Cardiac muscle cell (in vitro differentiated cells and primary cell): ENCODE results near the gene CAMK2G. TPM values are rescaled to one million over a fixed set of nuclear protein-coding genes. Genes with fewer than 3 reads are reported as not detected.

ENCODE experiments used
- DNase-seq, 2 donors: peaks; one replicate each; pipeline versions ENCODE4 v3.0.0 to v3.0.0-alpha.2; 2010 to 2017; ENCODE audit warnings: low read depth in 1 of 2, low spot score in 1 of 2
- H3K27ac ChIP-seq: fragments of 200-600 bp; sonication (generic); 2 replicates; pipeline ENCODE4 v1.5.1; 2016
- H3K27me3 ChIP-seq: fragments of 200-600 bp; sonication (generic); 2 replicates; pipeline ENCODE4 v1.6.0; 2016; ENCODE audit warnings: control low read depth
- H3K36me3 ChIP-seq: fragments of 200-600 bp; sonication (generic); 2 replicates; pipeline ENCODE4 v1.5.1; 2016; ENCODE audit warnings: control low read depth
- H3K4me1 ChIP-seq: fragments of 200-600 bp; sonication (generic); 2 replicates; pipeline ENCODE4 v1.8.1; 2017; ENCODE audit warnings: low read depth, mild to moderate bottlenecking, mixed run types
- H3K4me3 ChIP-seq: fragments of 200-600 bp; sonication (generic); 2 replicates; pipeline ENCODE4 v1.5.1; 2016; ENCODE audit warnings: mild to moderate bottlenecking
- H3K9me3 ChIP-seq: fragments of 200-600 bp; sonication (generic); 2 replicates; pipeline ENCODE4 v1.5.1; 2017; ENCODE audit warnings: low read depth, mild to moderate bottlenecking, control low read depth
- polyA plus RNA-seq: library from polyadenylated mRNA; unstranded; fragments of >200 nt; fragmentation: Nextera tagmentation; extraction: Ambion mirVana; gene quantifications from 2 replicates; pipeline ENCODE4 v1.2.1, GENCODE V29; 2016
- total RNA-seq: library from RNA; depleted of rRNA; stranded (reverse); fragments of >200 nt; gene quantifications from 2 replicates; pipeline ENCODE4 v1.2.3, GENCODE V29; 2016
- TF ChIP-seq, protein P1 (sequence below): IDR thresholded peaks from 2 replicates; pipeline ENCODE4 v1.5.1; 2012; ENCODE audit warnings: low read depth, mild to moderate bottlenecking, low read length

The CAMK2G gene
- total and polyA plus RNA-seq, 2 experiments from 2014 or later: 7.7 to 29.8 TPM

DNA sequence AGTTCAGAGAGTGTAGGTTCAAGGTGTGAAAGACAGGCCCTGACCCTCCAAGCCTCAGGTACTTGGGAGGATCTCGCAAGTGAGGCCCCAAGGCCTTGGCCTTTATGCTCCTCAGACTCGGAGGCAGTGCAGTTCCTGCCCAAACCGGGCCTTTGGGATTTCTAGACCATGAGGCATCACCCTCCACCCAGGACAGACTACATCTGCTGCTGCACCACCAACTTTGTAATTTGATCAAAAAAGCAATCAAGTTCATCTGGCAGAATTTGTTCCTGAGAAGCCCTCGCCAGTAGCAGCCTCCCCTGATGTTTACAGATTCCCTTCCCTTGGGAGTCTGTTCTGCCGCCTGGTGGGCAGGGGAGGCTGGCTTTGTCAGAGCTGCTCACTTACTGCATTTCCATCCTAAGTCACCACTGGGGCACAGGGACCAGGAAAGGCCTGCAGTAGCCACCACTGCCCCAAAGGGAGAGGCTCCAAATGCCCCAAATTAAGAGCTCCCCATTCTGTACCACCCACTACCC, 2.1 kb downstream of the CAMK2G start:
- H3K36me3 ChIP-seq: no peaks in the 10 kb centered on the region
- no peaks in the 10 kb centered on the region for H3K27me3 ChIP-seq
- no peak overlapping the region for H3K27ac ChIP-seq
- no peak for DNase-seq
- H3K4me3 ChIP-seq: no peak overlapping the region
- peaks cover 19% of the 10 kb centered on the region for H3K4me1 ChIP-seq
- H3K9me3 ChIP-seq: no peaks in the 10 kb centered on the region
- TF ChIP-seq, protein P1, sequence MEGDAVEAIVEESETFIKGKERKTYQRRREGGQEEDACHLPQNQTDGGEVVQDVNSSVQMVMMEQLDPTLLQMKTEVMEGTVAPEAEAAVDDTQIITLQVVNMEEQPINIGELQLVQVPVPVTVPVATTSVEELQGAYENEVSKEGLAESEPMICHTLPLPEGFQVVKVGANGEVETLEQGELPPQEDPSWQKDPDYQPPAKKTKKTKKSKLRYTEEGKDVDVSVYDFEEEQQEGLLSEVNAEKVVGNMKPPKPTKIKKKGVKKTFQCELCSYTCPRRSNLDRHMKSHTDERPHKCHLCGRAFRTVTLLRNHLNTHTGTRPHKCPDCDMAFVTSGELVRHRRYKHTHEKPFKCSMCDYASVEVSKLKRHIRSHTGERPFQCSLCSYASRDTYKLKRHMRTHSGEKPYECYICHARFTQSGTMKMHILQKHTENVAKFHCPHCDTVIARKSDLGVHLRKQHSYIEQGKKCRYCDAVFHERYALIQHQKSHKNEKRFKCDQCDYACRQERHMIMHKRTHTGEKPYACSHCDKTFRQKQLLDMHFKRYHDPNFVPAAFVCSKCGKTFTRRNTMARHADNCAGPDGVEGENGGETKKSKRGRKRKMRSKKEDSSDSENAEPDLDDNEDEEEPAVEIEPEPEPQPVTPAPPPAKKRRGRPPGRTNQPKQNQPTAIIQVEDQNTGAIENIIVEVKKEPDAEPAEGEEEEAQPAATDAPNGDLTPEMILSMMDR: peak; percentile 13

DNA sequence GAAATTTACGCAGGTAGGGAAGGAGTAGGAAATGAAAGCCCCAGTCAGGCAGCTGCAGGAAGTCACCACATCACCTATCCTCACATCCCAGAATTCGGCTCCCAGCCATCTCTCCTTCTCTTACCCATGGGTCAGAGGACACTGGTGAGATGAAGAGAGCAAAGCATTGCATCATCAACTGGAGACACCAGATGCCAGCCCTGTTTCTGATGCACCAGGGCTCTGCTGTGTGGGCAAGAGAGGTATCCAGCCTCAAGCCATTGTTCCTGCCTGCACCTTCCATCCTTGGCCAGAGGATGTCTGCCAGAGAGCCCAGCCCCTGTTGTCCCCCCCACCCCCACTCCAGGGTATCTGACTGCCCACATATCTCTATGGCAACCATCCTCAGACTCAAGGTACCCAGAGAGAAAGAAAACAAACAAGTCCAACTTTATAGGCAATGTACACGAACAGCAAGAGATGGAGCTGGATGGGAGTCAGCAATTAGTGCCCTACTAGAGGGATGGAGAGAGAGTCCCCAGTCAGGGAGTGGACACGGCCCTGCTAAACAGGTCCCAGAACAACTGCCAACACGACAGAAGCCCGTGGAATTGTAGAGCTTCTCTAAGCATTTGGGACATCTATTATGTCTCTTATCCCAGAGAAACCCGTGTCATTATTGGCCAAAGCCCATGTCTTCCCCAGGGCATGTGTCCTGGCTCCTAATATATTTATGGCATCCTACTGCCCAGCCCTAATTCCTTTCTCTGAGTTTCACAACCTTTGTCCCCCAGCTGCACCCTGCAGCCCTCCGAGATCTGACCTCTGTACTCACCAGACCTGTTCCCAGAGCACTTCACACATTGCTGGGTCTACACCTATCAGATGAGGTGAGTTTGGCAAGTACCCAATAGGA, 2.8 kb downstream of the CAMK2G start:
- Histone ChIP-seq H3K36me3 (no peaks in the 10 kb centered on the region), H3K27ac (no peak overlapping the region), H3K9me3 (no peaks in the 10 kb centered on the region), H3K4me3 (no peak overlapping the region), H3K27me3 (no peaks in the 10 kb centered on the region), H3K4me1 (peaks cover 25% of the 10 kb centered on the region)
- TF ChIP-seq, protein P1: no peak
- DNase-seq: no peak

DNA sequence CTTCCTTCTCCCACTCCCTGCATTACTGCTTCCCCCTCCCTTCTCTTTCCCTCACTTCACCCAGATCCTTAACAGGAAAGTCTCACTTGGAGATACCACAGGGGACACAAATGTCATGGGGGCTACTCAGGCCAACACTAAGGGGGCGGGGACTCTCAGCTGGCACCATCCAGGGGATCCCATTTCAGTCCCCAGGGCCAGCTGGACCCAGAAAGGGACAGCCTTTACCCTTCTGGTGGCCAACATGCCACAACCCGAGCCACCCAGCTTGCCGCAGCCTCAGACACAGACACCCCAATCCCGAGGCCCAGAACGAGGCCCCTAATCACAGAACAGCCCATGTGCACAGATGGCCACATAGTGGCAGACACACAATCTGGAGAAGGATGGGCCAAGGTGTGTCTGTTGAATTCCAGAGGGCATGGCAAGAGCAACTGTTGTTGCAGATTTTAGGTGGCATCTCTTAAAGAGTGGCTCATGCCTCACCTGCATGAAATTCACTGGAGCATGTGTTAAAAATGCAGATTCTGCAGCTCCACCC, 5.6 kb downstream of the CAMK2G start:
- DNase-seq: no peak
- H3K27me3 ChIP-seq: no peaks in the 10 kb centered on the region
- H3K27ac ChIP-seq: no peak overlapping the region
- TF ChIP-seq, protein P1: no peak
- no peaks in the 10 kb centered on the region for H3K9me3 ChIP-seq
- H3K36me3 ChIP-seq: no peaks in the 10 kb centered on the region
- peaks cover 28% of the 10 kb centered on the region for H3K4me1 ChIP-seq
- no peak overlapping the region for H3K4me3 ChIP-seq

DNA sequence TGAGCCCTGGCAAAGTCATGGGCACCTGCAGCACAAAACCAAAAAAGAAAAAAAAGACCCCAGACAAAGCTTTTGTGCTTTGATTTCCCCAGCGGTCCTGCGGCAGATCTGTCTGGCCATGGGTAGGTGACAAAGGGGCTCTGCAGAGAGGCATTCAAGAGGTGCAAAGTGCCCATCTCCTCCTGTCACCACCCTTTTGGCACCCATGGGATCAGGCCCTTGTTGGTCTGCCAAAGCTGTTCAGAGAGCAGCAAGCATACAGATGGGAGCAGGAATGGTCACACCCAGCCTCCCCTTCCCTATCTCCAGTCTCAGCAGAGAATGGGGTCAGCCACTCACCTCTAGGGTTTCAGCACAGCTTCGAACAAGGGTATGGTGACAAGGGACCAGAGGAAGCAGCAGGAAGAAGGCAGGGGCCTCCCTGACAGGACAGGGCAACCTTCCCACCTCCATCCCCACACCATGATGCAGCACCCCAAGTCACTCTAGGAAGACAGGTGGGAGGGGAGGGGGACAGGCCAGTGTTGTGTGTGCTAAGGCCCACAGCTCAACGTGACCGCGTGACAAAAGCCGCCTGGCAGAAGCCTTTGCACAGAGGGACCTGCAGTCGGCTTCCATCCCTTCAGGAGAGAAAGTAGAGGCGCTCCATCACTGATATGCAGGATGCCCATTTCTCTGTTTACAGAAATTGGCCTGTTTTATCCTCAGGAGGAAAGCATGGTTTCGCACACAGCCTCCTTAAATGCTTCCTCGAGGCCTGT, 6.3 kb downstream of the CAMK2G start:
- peaks cover 28% of the 10 kb centered on the region for H3K4me1 ChIP-seq
- DNase-seq: peak in 1 of 2 donors; percentile 54
- no peak overlapping the region for H3K4me3 ChIP-seq
- TF ChIP-seq, protein P1: no peak
- H3K36me3 ChIP-seq: no peaks in the 10 kb centered on the region
- H3K27me3 ChIP-seq: no peaks in the 10 kb centered on the region
- H3K9me3 ChIP-seq: no peaks in the 10 kb centered on the region
- peak overlapping the region; percentile 26 for H3K27ac ChIP-seq

DNA sequence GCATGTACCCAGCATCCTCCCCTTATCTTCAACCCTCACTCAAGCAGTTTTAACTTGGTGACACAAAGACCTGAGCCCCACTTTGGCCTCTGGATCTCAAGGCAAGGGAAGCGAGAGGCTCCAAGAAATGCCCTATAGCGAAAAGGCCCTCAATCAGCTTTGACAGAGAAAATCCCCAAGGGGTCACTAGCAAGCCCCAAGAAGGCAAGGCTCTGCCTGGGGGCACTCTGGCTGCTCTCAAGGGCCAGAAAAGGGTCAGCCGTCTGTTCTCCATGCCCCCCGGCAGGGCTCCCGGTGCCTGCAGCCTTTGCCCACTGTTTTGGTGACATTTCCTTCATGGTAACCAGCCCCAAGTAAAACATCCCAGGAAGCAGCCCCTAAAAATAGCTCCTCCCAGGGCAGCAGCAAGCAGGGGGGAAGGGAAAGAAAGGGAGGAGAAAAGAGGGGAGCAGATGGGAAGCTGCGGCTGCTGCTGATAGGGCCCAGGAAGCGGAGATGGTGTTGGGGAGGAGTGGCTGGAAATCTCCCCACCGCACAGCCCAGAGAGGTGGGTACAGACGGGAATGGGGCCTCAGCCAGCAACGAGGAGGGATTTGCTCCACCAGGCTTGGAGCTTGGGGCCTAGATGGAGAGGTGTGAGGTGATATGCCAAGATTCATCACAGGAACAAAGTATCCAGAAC, 7.1 kb downstream of the CAMK2G start:
- Histone ChIP-seq H3K4me3 (no peak overlapping the region), H3K4me1 (peaks cover 28% of the 10 kb centered on the region), H3K9me3 (no peaks in the 10 kb centered on the region), H3K36me3 (no peaks in the 10 kb centered on the region), H3K27me3 (no peaks in the 10 kb centered on the region), H3K27ac (peak overlapping the region; percentile 61)
- TF ChIP-seq, protein P1: no peak
- peak in 1 of 2 donors; percentile 39 for DNase-seq
